HEK293 (cell line): ENCODE data around the gene ZNF668.

ENCODE experiments used
- CTCF ChIA-PET: fragments of 350-600 bp; formaldehyde crosslinking; extraction: SDS; loops from one replicate; lab custom pipeline; 2021; ENCODE audit warnings: antibody characterized with exemption; lab: Yijun Ruan, JAX
- POLR2A ChIA-PET: fragments of 300-600 bp; formaldehyde crosslinking; extraction: SDS; loops from one replicate; lab custom pipeline; 2020; ENCODE audit warnings: antibody characterized with exemption, inconsistent platforms; lab: Yijun Ruan, JAX
- H3K27ac ChIP-seq: fragments of 200-500 bp; sonication (Bioruptor generic); 2 replicates; pipeline ENCODE4 v1.5.1; 2014; ENCODE audit warnings: low read depth, low read length, control low read depth, inconsistent platforms; ENCODE audit errors: extremely low read depth
- H3K36me3 ChIP-seq, 2 experiments: fragments of 200-500 bp in 1 of 2; sonication (Bioruptor generic) in 1 of 2; 1 replicate in 1 of 2; 2 replicates in 1 of 2; pipeline ENCODE4 v1.5.1; 2014 to 2017; ENCODE audit warnings: inconsistent platforms in 2 of 2, low read length in 2 of 2; ENCODE audit not compliant: control insufficient read depth in 2 of 2, insufficient read depth in 1 of 2
- H3K4me1 ChIP-seq: fragments of 200-500 bp; sonication (Bioruptor generic); 2 replicates; pipeline ENCODE4 v1.5.1; 2014; ENCODE audit warnings: mild to moderate bottlenecking, low read length, inconsistent platforms; ENCODE audit not compliant: control insufficient read depth, insufficient read depth
- H3K4me3 ChIP-seq: 2 replicates; pipeline ENCODE4 v1.5.1; 2011; ENCODE audit warnings: low read depth, mild to moderate bottlenecking, control low read depth, low read length, moderate library complexity
- H3K9me3 ChIP-seq: fragments of 200-500 bp; sonication (Bioruptor generic); 2 replicates; pipeline ENCODE4 v1.5.1; 2014; ENCODE audit warnings: low read depth, low read length, inconsistent platforms; ENCODE audit not compliant: control insufficient read depth, insufficient read depth
- AEBP2 ChIP-seq: fragments of 450-650 bp; formaldehyde crosslinking; IDR thresholded peaks from 2 replicates; pipeline ENCODE4 v1.5.1; 2016; ENCODE audit warnings: missing biosample characterization, missing genetic modification characterization, borderline replicate concordance
- KLF1 ChIP-seq: fragments of 450-650 bp; formaldehyde crosslinking; IDR thresholded peaks from 2 replicates; pipeline ENCODE4 v1.5.1; 2016; ENCODE audit warnings: missing biosample characterization, missing genetic modification characterization
- KLF16 ChIP-seq: fragments of 450-650 bp; formaldehyde crosslinking; IDR thresholded peaks from 2 replicates; pipeline ENCODE4 v1.5.1; 2017; ENCODE audit warnings: missing biosample characterization, missing genetic modification characterization
- KLF17 ChIP-seq: fragments of 450-650 bp; formaldehyde crosslinking; IDR thresholded peaks from 2 replicates; pipeline ENCODE4 v1.5.1; 2016; ENCODE audit warnings: missing biosample characterization, missing genetic modification characterization
- PRDM6 ChIP-seq: fragments of 450-650 bp; formaldehyde crosslinking; IDR thresholded peaks from 2 replicates; pipeline ENCODE4 v1.5.1; 2017; ENCODE audit warnings: missing biosample characterization, missing genetic modification characterization
- TRIM28 ChIP-seq: IDR thresholded peaks from 2 replicates; pipeline ENCODE4 v1.6.1; 2011; ENCODE audit warnings: low read length, control low read depth, borderline replicate concordance
- ZBTB49 ChIP-seq: fragments of 450-650 bp; formaldehyde crosslinking; IDR thresholded peaks from 2 replicates; pipeline ENCODE4 v1.5.1; 2016; ENCODE audit warnings: missing biosample characterization, missing genetic modification characterization, low read depth
- ZNF16 ChIP-seq: fragments of 450-650 bp; formaldehyde crosslinking; IDR thresholded peaks from 2 replicates; pipeline ENCODE4 v1.5.1; 2016; ENCODE audit warnings: low read depth, missing biosample characterization, missing genetic modification characterization
- ZNF175 ChIP-seq: fragments of 450-650 bp; formaldehyde crosslinking; IDR thresholded peaks from 2 replicates; pipeline ENCODE4 v1.5.1; 2016; ENCODE audit warnings: missing biosample characterization, missing genetic modification characterization
- ZNF202 ChIP-seq: fragments of 450-650 bp; formaldehyde crosslinking; IDR thresholded peaks from 2 replicates; pipeline ENCODE4 v1.5.1; 2016; ENCODE audit warnings: missing biosample characterization, missing genetic modification characterization, borderline replicate concordance
- ZNF23 ChIP-seq: fragments of 450-650 bp; formaldehyde crosslinking; IDR thresholded peaks from 2 replicates; pipeline ENCODE4 v1.5.1; 2016; ENCODE audit warnings: missing biosample characterization, missing genetic modification characterization, borderline replicate concordance
- ZNF366 ChIP-seq: fragments of 450-650 bp; formaldehyde crosslinking; conservative IDR thresholded peaks from 2 replicates; pipeline ENCODE4 v1.5.1; 2016; ENCODE audit warnings: missing biosample characterization, missing genetic modification characterization
- ZNF423 ChIP-seq: fragments of 450-650 bp; formaldehyde crosslinking; IDR thresholded peaks from 2 replicates; pipeline ENCODE4 v1.5.1; 2016; ENCODE audit warnings: missing biosample characterization, missing genetic modification characterization
- ZNF513 ChIP-seq: fragments of 450-650 bp; IDR thresholded peaks from 2 replicates; pipeline ENCODE4 v1.5.1; 2018; ENCODE audit warnings: missing biosample characterization, missing genetic modification characterization
- ZNF530 ChIP-seq: fragments of 450-650 bp; formaldehyde crosslinking; IDR thresholded peaks from 2 replicates; pipeline ENCODE4 v1.5.1; 2016; ENCODE audit warnings: low read depth, missing biosample characterization, missing genetic modification characterization
- ZNF561 ChIP-seq: fragments of 450-650 bp; IDR thresholded peaks from 2 replicates; pipeline ENCODE4 v1.5.1; 2018; ENCODE audit warnings: missing biosample characterization, missing genetic modification characterization, borderline replicate concordance
- ZNF704 ChIP-seq: fragments of 450-650 bp; formaldehyde crosslinking; IDR thresholded peaks from 2 replicates; pipeline ENCODE4 v1.5.1; 2016; ENCODE audit warnings: missing biosample characterization, missing genetic modification characterization
- ZNF777 ChIP-seq: fragments of 450-650 bp; formaldehyde crosslinking; IDR thresholded peaks from 2 replicates; pipeline ENCODE4 v1.5.1; 2017; ENCODE audit warnings: missing biosample characterization, missing genetic modification characterization, borderline replicate concordance
- ZSCAN23 ChIP-seq: fragments of 450-650 bp; formaldehyde crosslinking; IDR thresholded peaks from 2 replicates; pipeline ENCODE4 v1.5.1; 2016; ENCODE audit warnings: missing biosample characterization, missing genetic modification characterization

ZNF668 gene

GRCh38 chr16:31087971-31088370, 13.9 kb upstream of the ZNF668 start:
- ChIA-PET POLR2A (interaction anchor here (1.2 kb wide), 1 partner anchor 29 kb away, joined by 4 read pairs; the partner anchor contains the start of gene KAT8), CTCF (no interaction called here)
- Histone ChIP-seq H3K4me3 (no peak overlapping the region), H3K4me1 (peaks cover 3% of the 10 kb centered on the region; the same call in 1 of the 2 replicates), H3K36me3 (peaks cover 0 to 52% of the 10 kb centered on the region in 2 experiments; a peak in 2 of 3 replicates), H3K27ac (no peak overlapping the region), H3K9me3 (no peaks in the 10 kb centered on the region)
- TF ChIP-seq KLF17 (tag by site-specific recombination) = peak; percentile 64
- TF ChIP-seq ZNF513 = no peak
- TF ChIP-seq ZNF530 (tag by site-specific recombination) = no peak

GRCh38 chr16:31087481-31087880, 13.4 kb upstream of the ZNF668 start:
- no peaks in the 10 kb centered on the region for H3K4me1 ChIP-seq
- no peak overlapping the region for H3K27ac ChIP-seq
- peaks cover 0 to 56% of the 10 kb centered on the region in 2 experiments; a peak in 2 of 3 replicates for H3K36me3 ChIP-seq
- no peak overlapping the region for H3K4me3 ChIP-seq
- no peaks in the 10 kb centered on the region for H3K9me3 ChIP-seq
- ChIA-PET CTCF (interaction anchor here (0.7 kb wide), 1 partner anchor 24 kb away, joined by 3 read pairs; no protein-coding TSS in a partner anchor), POLR2A (no interaction called here)
- TF ChIP-seq KLF16 (tag by site-specific recombination) (no peak), ZBTB49 (tag by site-specific recombination) (no peak), ZSCAN23 (tag by site-specific recombination) (no peak), TRIM28 (no peak), PRDM6 (no peak), ZNF561 (tag by site-specific recombination) (no peak), ZNF366 (tag by site-specific recombination) (no peak), ZNF16 (tag by site-specific recombination) (no peak), ZNF23 (no peak), ZNF777 (tag by site-specific recombination) (no peak), ZNF202 (tag by site-specific recombination) (no peak), ZNF423 (tag by site-specific recombination) (no peak), KLF1 (no peak), ZNF704 (tag by site-specific recombination) (no peak), ZNF175 (tag by site-specific recombination) (no peak), AEBP2 (tag by site-specific recombination) (no peak)
